K562 (cell line): ENCODE data around the gene KLF4. TPM values are rescaled to one million over a fixed set of nuclear protein-coding genes. Genes with fewer than 3 reads are reported as not detected.
A peak's percentile ranks its signal among the peaks of the same experiment; 100 is the strongest.

Source experiments
- ATAC-seq: fragments of 200-7000 bp; cut with Tn5 transposase; 3 replicates; pipeline ENCODE4 v1.9.1; 2020; ENCODE audit warnings: moderate library complexity
- BruUV-seq: library from RNA; stranded (reverse); fragments of 400-500 nt; replicated peaks from 2 replicates; lab custom pipeline; 2021; lab: Mats Ljungman, UMichigan
- CTCF ChIA-PET: fragments of 300-600 bp; formaldehyde crosslinking; extraction: SDS; loops from one replicate; lab custom pipeline; 2021; ENCODE audit warnings: low intra/inter-chr PET ratio; lab: Yijun Ruan, JAX
- POLR2A ChIA-PET: fragments of 300-600, 350-650 bp; sonication (Branson Sonifier 250); formaldehyde crosslinking; extraction: SDS; loops from one replicate; lab custom pipeline; 2021; ENCODE audit warnings: antibody characterized with exemption, inconsistent platforms; lab: Yijun Ruan, JAX
- DNase-seq, 4 experiments: peaks; one replicate each; pipeline versions ENCODE4 v3.0.0 to v3.0.0-alpha.2; 2011 to 2018; ENCODE audit warnings: low spot score in 3 of 4, mixed read lengths in 3 of 4; ENCODE audit errors: extremely low read depth in 1 of 4
- FAIRE-seq: peaks from 2 replicates; lab custom pipeline; 2011; peaks lifted over from hg19 to GRCh38; lab: Jason Lieb, UNC
- H2AFZ ChIP-seq: 2 replicates; pipeline ENCODE4 v1.6.0; 2011; ENCODE audit warnings: low read depth, low read length, control low read depth, inconsistent platforms
- H3K27ac ChIP-seq: fragments of 200-600 bp; 3 replicates; pipeline ENCODE4 v1.8.0; 2011; ENCODE audit warnings: low read depth, mild to moderate bottlenecking, control low read depth, inconsistent platforms, low read length, moderate library complexity, mixed read lengths; ENCODE audit errors: extremely low read depth
- H3K27me3 ChIP-seq, 2 experiments: fragments of 300-600 bp in 1 of 2; 2 replicates in 1 of 2; 3 replicates in 1 of 2; pipeline versions ENCODE4 v1.6.0 to v1.8.0; 2011; ENCODE audit warnings: inconsistent platforms in 2 of 2, low read length in 2 of 2, mild to moderate bottlenecking in 1 of 2, mixed read lengths in 1 of 2, moderate library complexity in 1 of 2; ENCODE audit not compliant: control insufficient read depth in 2 of 2, insufficient read depth in 2 of 2
- H3K36me3 ChIP-seq: fragments of 300-600 bp; 3 replicates; pipeline ENCODE4 v1.8.0; 2011; ENCODE audit warnings: mild to moderate bottlenecking, low read length, inconsistent platforms; ENCODE audit not compliant: control insufficient read depth, insufficient read depth
- H3K4me1 ChIP-seq, 2 experiments: fragments of 200-600 bp in 1 of 2; replicated peaks in 1 of 2; 2 replicates in 1 of 2; 3 replicates in 1 of 2; pipeline versions ENCODE4 v1.5.1 to v1.8.0; 2011; ENCODE audit warnings: inconsistent platforms in 2 of 2, low read length in 2 of 2, mild to moderate bottlenecking in 1 of 2, mixed read lengths in 1 of 2, moderate library complexity in 1 of 2; ENCODE audit not compliant: control insufficient read depth in 2 of 2, insufficient read depth in 2 of 2
- H3K4me2 ChIP-seq: 2 replicates; pipeline ENCODE4 v1.6.1; 2011; ENCODE audit warnings: low read length, control low read depth, inconsistent platforms, mixed read lengths; ENCODE audit not compliant: insufficient read depth
- H3K4me3 ChIP-seq: fragments of 200-600 bp; sonication (generic), shearing (Covaris generic); 2 replicates; pipeline ENCODE4 v1.5.1; 2016; ENCODE audit warnings: control low read depth, inconsistent platforms
- H3K79me2 ChIP-seq: fragments of 200-600 bp; 3 replicates; pipeline ENCODE4 v1.8.0; 2011; ENCODE audit warnings: low read length, inconsistent platforms; ENCODE audit not compliant: control insufficient read depth, insufficient read depth
- H3K9ac ChIP-seq, 2 experiments: 2 replicates each; pipeline versions ENCODE4 v1.6.0 to v1.6.1; 2011; ENCODE audit warnings: low read depth in 2 of 2, low read length in 2 of 2, control low read depth in 1 of 2, inconsistent platforms in 1 of 2, mild to moderate bottlenecking in 1 of 2, mixed read lengths in 1 of 2; ENCODE audit not compliant: insufficient read depth in 1 of 2
- H3K9me1 ChIP-seq: one replicate; pipeline ENCODE4 v1.6.0; 2011; ENCODE audit warnings: inconsistent platforms, mild to moderate bottlenecking, low read length, moderate library complexity; ENCODE audit not compliant: control insufficient read depth, insufficient read depth
- H3K9me3 ChIP-seq: replicated peaks from 2 replicates; pipeline ENCODE4 v1.5.1; 2011; ENCODE audit warnings: low read depth, low read length, inconsistent platforms; ENCODE audit not compliant: control insufficient read depth, insufficient read depth
- H4K20me1 ChIP-seq: replicated peaks from 2 replicates; pipeline ENCODE4 v1.6.1; 2011; ENCODE audit warnings: low read length, inconsistent platforms, mixed read lengths; ENCODE audit not compliant: control insufficient read depth, insufficient read depth
- C11orf30 ChIP-seq: fragments of 450-650 bp; IDR thresholded peaks from 2 replicates; pipeline ENCODE4 v1.6.1; 2016; ENCODE audit warnings: low read depth, mild to moderate bottlenecking
- CC2D1A ChIP-seq: fragments of 450-650 bp; IDR thresholded peaks from 2 replicates; pipeline ENCODE4 v1.6.1; 2017; ENCODE audit warnings: mild to moderate bottlenecking
- HNRNPLL ChIP-seq: fragments of 200-400 bp; formaldehyde crosslinking; IDR thresholded peaks from 2 replicates; pipeline ENCODE4 v1.6.1; 2017; ENCODE audit warnings: low read length, low read depth, mild to moderate bottlenecking; ENCODE audit not compliant: poor library complexity, severe bottlenecking
- KDM5B ChIP-seq: fragments of 200-600 bp; sonication (generic); IDR thresholded peaks from 2 replicates; pipeline ENCODE4 v1.6.1; 2012; ENCODE audit warnings: low read depth, mild to moderate bottlenecking, moderate library complexity, low read length, control low read depth, inconsistent platforms; ENCODE audit not compliant: insufficient replicate concordance
- MAFG ChIP-seq: fragments of 450-650 bp; conservative IDR thresholded peaks from 2 replicates; pipeline ENCODE4 v1.6.1; 2016; ENCODE audit warnings: missing genetic modification characterization, missing compliant biosample characterization
- TGIF2 ChIP-seq: sonication (generic); formaldehyde crosslinking; IDR thresholded peaks from 2 replicates; pipeline ENCODE4 v1.8.1; 2022; ENCODE audit warnings: mild to moderate bottlenecking, missing genetic modification reagents, moderate library complexity
- ZFP1 ChIP-seq: fragments of 450-650 bp; formaldehyde crosslinking; IDR thresholded peaks from 2 replicates; pipeline ENCODE4 v1.4.0; 2020; ENCODE audit warnings: mild to moderate bottlenecking, mixed read lengths
- ZNF316 ChIP-seq: fragments of 450-650 bp; IDR thresholded peaks from 2 replicates; pipeline ENCODE4 v1.6.1; 2016
- ZNF76 ChIP-seq: fragments of 250-450 bp; sonication (Bioruptor Pico); IDR thresholded peaks from 2 replicates; pipeline ENCODE4 v1.4.0; 2020; ENCODE audit warnings: mild to moderate bottlenecking, moderate library complexity, borderline replicate concordance
- ZNF79 ChIP-seq: fragments of 250-450 bp; sonication (Bioruptor Pico); IDR thresholded peaks from 2 replicates; pipeline ENCODE4 v1.4.0; 2020; ENCODE audit warnings: low read depth, mild to moderate bottlenecking, moderate library complexity
- WGBS: fragments of 100-300 bp; shearing (Covaris generic); methylation state at CpG from one replicate; pipeline ENCODE4 v1.1.6; 2016; ENCODE audit warnings: low coverage, mixed read lengths; ENCODE audit not compliant: insufficient coverage; ENCODE audit errors: missing lambda C conversion rate; 5-methylcytosine and 5-hydroxymethylcytosine counted together
- in situ Hi-C: fragments of 300-500 bp; cut with MboI; formaldehyde crosslinking; loops from 4 replicates; pipeline ENCODE4 v1.15.0; 2018; ENCODE audit warnings: inconsistent platforms, mixed read lengths
- intact Hi-C: fragments of 100-400 bp; cut with micrococcal nuclease; formaldehyde crosslinking; loops from 2 replicates; pipeline ENCODE4 v1.14.2; 2022
- polyA plus RNA-seq, 8 experiments: library from polyadenylated mRNA; depleted of rRNA in 4 of 8; stranded (reverse) in 5 of 8; unstranded in 3 of 8; fragments of >200 nt; fragmentation: Nextera tagmentation in 2 of 8; fragmentation: Illumina TruSeq in 1 of 8; extraction: Ambion mirVana in 2 of 8; extraction: Trizol in 1 of 8; gene quantifications; 2 replicates each; pipeline versions ENCODE4 v1.2.1 to v1.2.3, GENCODE V29; 2011 to 2014; ENCODE audit warnings: inconsistent platforms in 1 of 8, missing spikeins in 1 of 8
- total RNA-seq, 7 experiments: library from RNA; depleted of rRNA in 6 of 7; stranded (reverse); fragments of >200 nt in 6 of 7; fragmentation: Illumina TruSeq in 2 of 7; extraction: Trizol in 2 of 7; gene quantifications; 2 replicates each; pipeline versions ENCODE4 v1.2.1 to v1.2.3, GENCODE V29; 2011 to 2021; ENCODE audit warnings: low replicate concordance in 1 of 7

KLF4 gene
- total and polyA plus RNA-seq, 9 of the 15 experiments (the other 6 are each of a cell fraction or from before 2014, with no cell fraction given), result 0.04 to 0.95 (median 0.22) TPM

- no peaks in the 10 kb centered on the region for H3K9me1 ChIP-seq
- TF ChIP-seq ZNF76 (CRISPR knock-in tag) (no peak), ZNF79 (no peak)
- TF ChIP-seq, all 486 proteins: peak for 0
- Histone ChIP-seq H3K4me1 (no peaks in the 10 kb centered on the region), H3K79me2 (no peaks in the 10 kb centered on the region), H3K4me3 (no peak overlapping the region), H3K4me2 (no peak overlapping the region), H3K27ac (no peak overlapping the region), H3K36me3 (no peaks in the 10 kb centered on the region), H3K27me3 (peaks cover 5 to 22% of the 10 kb centered on the region in 2 experiments; a peak in 3 of 5 replicates), H3K9ac (no peak overlapping the region), H3K9me3 (no peaks in the 10 kb centered on the region), H4K20me1 (no peaks in the 10 kb centered on the region; the same call in 1 of the 2 replicates), H2AFZ (no peak overlapping the region)
- no TSS peak for BruUV-seq
- 0% methylated on average over 6 of the region's 6 CpGs for WGBS
- intact Hi-C loops, result no loop called here
- in situ Hi-C loops, result no loop called here
- ChIA-PET POLR2A (no interaction called here), CTCF (no interaction called here)
- ATAC-seq (no peak), FAIRE-seq (no peak), DNase-seq (no peak)
Observed at GRCh38 chr9:107437716-107438115, 51.9 kb downstream of the KLF4 start.

DNA sequence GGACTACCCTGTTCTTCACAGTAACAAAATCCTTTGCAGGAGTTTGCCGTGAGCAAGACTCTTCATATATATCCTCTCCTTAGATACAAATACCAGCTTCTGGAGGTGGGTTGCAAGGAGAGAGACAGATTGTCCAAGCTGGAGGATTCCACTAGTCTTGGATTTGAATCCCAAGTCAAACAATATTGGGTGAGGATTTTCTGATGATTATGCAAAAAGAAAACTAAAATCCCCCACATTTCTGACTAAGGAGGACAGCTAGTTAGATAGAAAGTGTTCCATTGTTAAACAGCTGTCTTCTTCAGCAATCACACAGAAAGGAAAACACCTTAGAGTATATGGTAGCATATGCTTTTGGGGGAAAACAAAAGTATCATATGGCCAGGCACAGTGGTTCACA, 54.2 kb downstream of the KLF4 start:
- Histone ChIP-seq H2AFZ (no peak overlapping the region), H4K20me1 (no peaks in the 10 kb centered on the region; the same call in 1 of the 2 replicates), H3K4me1 (no peaks in the 10 kb centered on the region), H3K36me3 (no peaks in the 10 kb centered on the region), H3K4me2 (no peak overlapping the region), H3K79me2 (no peaks in the 10 kb centered on the region), H3K9ac (no peak overlapping the region), H3K27me3 (peaks cover 9 to 33% of the 10 kb centered on the region in 2 experiments; a peak in 3 of 5 replicates), H3K27ac (no peak overlapping the region), H3K4me3 (no peak overlapping the region), H3K9me3 (no peaks in the 10 kb centered on the region), H3K9me1 (no peaks in the 10 kb centered on the region)
- WGBS, result 0% methylated on average over 1 of the region's 1 CpG
- CTCF ChIA-PET, result no interaction called here
- in situ Hi-C loops (no loop called here), intact Hi-C loops (no loop called here)
- ATAC-seq (no peak), DNase-seq (no peak), FAIRE-seq (no peak)
- TF ChIP-seq ZFP1 (CRISPR knock-in tag), result no peak
- TF ChIP-seq TGIF2 (CRISPR knock-in tag), result no peak
- no peak for TF ChIP-seq CC2D1A
- TF ChIP-seq MAFG (tag), result peak; percentile 40; the same call in 1 of the 2 replicates
- TF ChIP-seq C11orf30, result peak; percentile 13; the same call in 1 of the 2 replicates
- peak; percentile 48 for TF ChIP-seq ZNF316
- no peak for TF ChIP-seq HNRNPLL
- no peak for TF ChIP-seq KDM5B
- BruUV-seq, result no TSS peak
- POLR2A ChIA-PET, result no interaction called here
